HUES48 (cell line): Measurements from ENCODE around the gene ROCK2.

ENCODE experiments used
- H3K27ac ChIP-seq: one replicate; pipeline ENCODE4 v1.7.0; 2013; ENCODE audit warnings: low read depth, low read length, inconsistent platforms
- H3K27me3 ChIP-seq: 2 replicates; pipeline ENCODE4 v1.6.1; 2013; ENCODE audit warnings: mild to moderate bottlenecking, low read length; ENCODE audit not compliant: control insufficient read depth, insufficient read depth
- H3K36me3 ChIP-seq: 2 replicates; pipeline ENCODE4 v1.6.1; 2013; ENCODE audit warnings: low read length; ENCODE audit not compliant: control insufficient read depth, insufficient read depth
- H3K4me1 ChIP-seq: 2 replicates; pipeline ENCODE4 v1.6.1; 2013; ENCODE audit warnings: mild to moderate bottlenecking, low read length; ENCODE audit not compliant: control insufficient read depth, insufficient read depth
- H3K4me3 ChIP-seq: 2 replicates; pipeline ENCODE4 v1.5.1; 2013; ENCODE audit warnings: mild to moderate bottlenecking, low read depth, low read length
- H3K9ac ChIP-seq: 2 replicates; pipeline ENCODE4 v1.6.1; 2013; ENCODE audit warnings: mild to moderate bottlenecking, low read depth, low read length, moderate library complexity
- H3K9me3 ChIP-seq: 2 replicates; pipeline ENCODE4 v1.6.1; 2013; ENCODE audit warnings: low read length; ENCODE audit not compliant: control insufficient read depth, insufficient read depth

The ROCK2 gene

GRCh38 chr2:11154016-11154922 is 190.2 kb downstream of the ROCK2 start:
- Histone ChIP-seq H3K9me3 (no peaks in the 10 kb centered on the region), H3K27ac (peak overlapping the region; percentile 67), H3K9ac (peak overlapping the region; percentile 50), H3K4me1 (peaks cover 7% of the 10 kb centered on the region), H3K27me3 (peaks cover 19% of the 10 kb centered on the region), H3K36me3 (no peaks in the 10 kb centered on the region), H3K4me3 (peak overlapping the region; percentile 58)

GRCh38 chr2:11152591-11152990 is 191.8 kb downstream of the ROCK2 start:
- H3K9me3 ChIP-seq, result no peaks in the 10 kb centered on the region

GRCh38 chr2:11147263-11147662 is 197.2 kb downstream of the ROCK2 start:
- H3K27ac ChIP-seq, result no peak overlapping the region
- no peaks in the 10 kb centered on the region for H3K4me1 ChIP-seq
- H3K27me3 ChIP-seq, result 0 out of 2 replicates have a peak, but pooled peaks cover under 1% of the 10 kb centered on the region
- H3K9ac ChIP-seq, result no peak overlapping the region
- no peaks in the 10 kb centered on the region for H3K9me3 ChIP-seq
- H3K36me3 ChIP-seq, result no peaks in the 10 kb centered on the region
- no peak overlapping the region for H3K4me3 ChIP-seq

More at GRCh38 chr2:11152591-11152990, 191.8 kb downstream of the ROCK2 start:
- peaks cover 7% of the 10 kb centered on the region for H3K4me1 ChIP-seq
- no peaks in the 10 kb centered on the region for H3K36me3 ChIP-seq
- no peak overlapping the region for H3K4me3 ChIP-seq
- H3K9ac ChIP-seq, result no peak overlapping the region
- H3K27ac ChIP-seq, result no peak overlapping the region
- peaks cover 19% of the 10 kb centered on the region for H3K27me3 ChIP-seq

GRCh38 chr2:11146076-11146475 is 198.4 kb downstream of the ROCK2 start:
- H3K9me3 ChIP-seq, result no peaks in the 10 kb centered on the region
- no peak overlapping the region for H3K9ac ChIP-seq
- no peak overlapping the region for H3K4me3 ChIP-seq
- H3K4me1 ChIP-seq, result no peaks in the 10 kb centered on the region
- no peaks in the 10 kb centered on the region for H3K27me3 ChIP-seq
- H3K27ac ChIP-seq, result no peak overlapping the region
- H3K36me3 ChIP-seq, result no peaks in the 10 kb centered on the region

DNA sequence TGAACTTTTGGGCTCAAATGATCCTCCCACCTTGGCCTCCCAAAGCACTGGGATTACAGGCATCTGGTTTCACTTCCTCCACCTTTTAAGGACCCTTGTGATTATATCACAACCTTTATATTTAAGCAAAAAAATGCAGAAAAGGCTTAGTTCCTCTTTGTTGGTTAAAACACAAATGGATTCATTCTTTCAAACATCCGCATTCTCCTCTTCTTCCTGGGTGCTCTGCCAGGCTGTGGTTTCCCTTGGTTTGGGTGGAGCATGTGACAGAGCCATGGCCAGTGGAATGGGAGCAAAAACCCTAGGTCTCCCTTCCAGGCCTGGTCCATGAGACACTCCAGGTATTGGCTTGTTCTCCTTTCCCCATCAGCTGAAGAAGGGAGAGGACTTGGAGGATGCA is 199.1 kb downstream of the ROCK2 start:
- Histone ChIP-seq H3K4me3 (no peak overlapping the region), H3K27me3 (no peaks in the 10 kb centered on the region), H3K9me3 (no peaks in the 10 kb centered on the region), H3K9ac (no peak overlapping the region), H3K36me3 (no peaks in the 10 kb centered on the region), H3K27ac (no peak overlapping the region), H3K4me1 (no peaks in the 10 kb centered on the region)

DNA sequence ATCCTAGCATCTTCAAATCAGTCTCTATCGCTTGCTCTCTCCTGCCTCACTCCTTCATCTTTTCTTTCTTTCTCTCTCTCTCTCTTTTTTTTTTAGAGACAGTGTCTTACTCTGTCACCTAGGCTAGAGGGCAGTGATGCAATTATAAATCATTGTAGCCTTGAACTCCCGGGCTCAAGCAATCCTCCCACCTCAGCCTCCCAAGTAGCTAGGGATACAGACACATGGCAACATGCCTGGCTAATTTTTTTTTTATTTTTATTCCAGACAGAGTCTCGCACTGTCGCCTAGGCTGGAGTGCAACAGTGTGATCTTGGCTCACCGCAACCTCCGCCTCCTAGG is 199.7 kb downstream of the ROCK2 start:
- Histone ChIP-seq H3K9me3 (no peaks in the 10 kb centered on the region), H3K9ac (no peak overlapping the region), H3K27me3 (no peaks in the 10 kb centered on the region), H3K4me1 (no peaks in the 10 kb centered on the region), H3K36me3 (no peaks in the 10 kb centered on the region), H3K4me3 (no peak overlapping the region), H3K27ac (no peak overlapping the region)

DNA sequence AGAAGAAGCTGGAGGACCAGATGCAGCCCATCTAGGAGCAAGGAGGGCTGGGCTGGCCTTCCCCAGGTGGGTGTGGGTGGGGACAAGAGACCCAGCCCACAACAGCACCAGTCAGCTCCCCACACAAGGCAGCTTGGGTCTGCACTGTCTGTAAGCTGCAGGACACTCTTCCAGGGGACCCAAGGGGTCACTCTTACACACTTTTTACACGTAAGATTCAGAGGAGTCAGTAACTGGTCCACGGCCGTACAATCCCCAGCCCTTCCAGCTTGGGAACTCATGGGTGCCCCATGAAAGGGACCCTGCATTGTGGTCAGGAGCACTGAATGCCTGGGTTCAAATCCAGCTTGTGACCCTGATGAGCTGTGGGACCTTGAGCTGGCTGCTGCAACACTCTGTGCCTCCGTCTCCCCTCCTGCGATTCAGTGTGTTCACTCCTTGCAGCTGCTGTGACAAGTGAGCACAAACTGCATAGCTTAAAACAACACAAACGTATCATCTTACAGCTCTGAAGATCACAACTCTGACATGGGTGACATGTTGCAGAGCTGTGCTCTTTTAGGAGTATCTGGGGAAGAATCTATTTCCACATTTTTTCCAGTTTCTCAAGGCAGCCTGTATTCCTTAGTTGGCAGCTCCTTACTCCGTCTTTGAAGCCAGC is 200.2 kb downstream of the ROCK2 start:
- no peaks in the 10 kb centered on the region for H3K27me3 ChIP-seq
- no peaks in the 10 kb centered on the region for H3K36me3 ChIP-seq
- no peak overlapping the region for H3K4me3 ChIP-seq
- no peaks in the 10 kb centered on the region for H3K4me1 ChIP-seq
- no peak overlapping the region for H3K9ac ChIP-seq
- no peaks in the 10 kb centered on the region for H3K9me3 ChIP-seq
- H3K27ac ChIP-seq, result no peak overlapping the region

DNA sequence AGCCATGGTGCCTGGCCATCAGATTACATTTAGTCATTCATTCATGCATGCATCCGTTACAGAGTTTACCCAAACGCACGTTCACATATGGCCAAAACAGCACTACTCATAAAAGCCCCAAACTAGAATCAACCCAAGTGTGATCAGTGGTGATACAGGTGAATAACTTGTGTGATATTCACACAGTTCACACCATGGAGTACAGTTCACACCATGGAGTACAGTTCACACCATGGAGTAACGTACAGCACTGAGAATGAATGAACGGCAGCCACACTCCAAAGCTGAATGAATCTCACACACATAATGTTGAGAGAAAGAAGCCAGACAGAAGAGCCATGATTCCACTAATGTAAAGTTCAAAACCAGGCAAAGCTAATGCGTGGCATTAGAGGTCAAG is 201.4 kb downstream of the ROCK2 start:
- no peak overlapping the region for H3K4me3 ChIP-seq
- H3K9ac ChIP-seq, result no peak overlapping the region
- H3K36me3 ChIP-seq, result no peaks in the 10 kb centered on the region
- no peaks in the 10 kb centered on the region for H3K4me1 ChIP-seq
- no peak overlapping the region for H3K27ac ChIP-seq
- no peaks in the 10 kb centered on the region for H3K9me3 ChIP-seq
- no peaks in the 10 kb centered on the region for H3K27me3 ChIP-seq

GRCh38 chr2:11142330-11142729 is 202.1 kb downstream of the ROCK2 start:
- H3K4me1 ChIP-seq, result no peaks in the 10 kb centered on the region
- no peaks in the 10 kb centered on the region for H3K9me3 ChIP-seq
- H3K27me3 ChIP-seq, result no peaks in the 10 kb centered on the region
- no peak overlapping the region for H3K27ac ChIP-seq
- H3K9ac ChIP-seq, result no peak overlapping the region
- no peaks in the 10 kb centered on the region for H3K36me3 ChIP-seq
- no peak overlapping the region for H3K4me3 ChIP-seq

DNA sequence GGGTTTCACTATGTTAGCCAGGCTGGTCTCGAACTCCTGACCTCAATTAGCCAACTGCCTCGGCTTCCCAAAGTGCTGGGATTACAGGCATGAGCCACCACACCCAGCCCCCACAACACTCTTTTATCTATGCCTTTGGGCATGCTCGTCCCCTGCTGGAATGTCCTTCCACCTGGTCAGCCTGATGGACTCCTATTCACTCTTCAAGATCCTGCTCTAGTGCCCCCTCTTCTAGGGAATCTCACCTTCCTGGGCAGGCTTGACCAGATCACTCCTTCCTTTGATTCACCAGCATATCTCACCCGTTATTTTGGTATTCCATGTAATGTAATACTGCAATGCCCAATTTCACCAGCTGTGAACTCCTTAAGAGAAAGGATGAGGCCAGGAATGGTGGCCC is 203.1 kb downstream of the ROCK2 start:
- Histone ChIP-seq H3K36me3 (no peaks in the 10 kb centered on the region), H3K4me3 (no peak overlapping the region), H3K9ac (no peak overlapping the region), H3K27me3 (no peaks in the 10 kb centered on the region), H3K9me3 (no peaks in the 10 kb centered on the region), H3K4me1 (no peaks in the 10 kb centered on the region), H3K27ac (no peak overlapping the region)

- Histone ChIP-seq H3K36me3 (no peaks in the 10 kb centered on the region), H3K4me3 (no peak overlapping the region), H3K27ac (no peak overlapping the region), H3K9me3 (no peaks in the 10 kb centered on the region), H3K4me1 (no peaks in the 10 kb centered on the region), H3K27me3 (no peaks in the 10 kb centered on the region), H3K9ac (no peak overlapping the region)
These were observed 203.9 kb downstream of the ROCK2 start for GRCh38 chr2:11140492-11140891.
